PFSK-1 (cell line): ENCODE data around the gene GPATCH8.

Experiments used
- FOXP2 ChIP-seq: optimal IDR thresholded peaks from 2 replicates; pipeline ENCODE3; 2011; ENCODE audit warnings: borderline replicate concordance, control low read depth, inconsistent platforms; ENCODE audit not compliant: insufficient read depth; ENCODE audit errors: extremely low read length, extremely low read depth
- POLR2AphosphoS5 ChIP-seq: IDR thresholded peaks from 2 replicates; pipeline ENCODE4 v1.6.1; 2012; ENCODE audit warnings: low read depth, mild to moderate bottlenecking, control low read depth, low read length, moderate library complexity
- REST ChIP-seq, 2 experiments: IDR thresholded peaks; 2 replicates each; pipeline versions ENCODE4 v1.6.1 to v1.8.0; 2011 to 2012; ENCODE audit warnings: low read depth in 2 of 2, low read length in 2 of 2, control low read depth in 1 of 2, inconsistent platforms in 1 of 2, mild to moderate bottlenecking in 1 of 2, moderate library complexity in 1 of 2; ENCODE audit not compliant: insufficient read depth in 1 of 2
- SIN3A ChIP-seq: IDR thresholded peaks from 2 replicates; pipeline ENCODE4 v1.6.1; 2012; ENCODE audit warnings: mild to moderate bottlenecking, low read length, moderate library complexity, borderline replicate concordance; ENCODE audit not compliant: insufficient read depth
- TAF1 ChIP-seq: IDR thresholded peaks from 2 replicates; pipeline ENCODE4 v1.6.1; 2012; ENCODE audit warnings: low read length, control low read depth, borderline replicate concordance; ENCODE audit not compliant: insufficient read depth

The GPATCH8 gene

DNA sequence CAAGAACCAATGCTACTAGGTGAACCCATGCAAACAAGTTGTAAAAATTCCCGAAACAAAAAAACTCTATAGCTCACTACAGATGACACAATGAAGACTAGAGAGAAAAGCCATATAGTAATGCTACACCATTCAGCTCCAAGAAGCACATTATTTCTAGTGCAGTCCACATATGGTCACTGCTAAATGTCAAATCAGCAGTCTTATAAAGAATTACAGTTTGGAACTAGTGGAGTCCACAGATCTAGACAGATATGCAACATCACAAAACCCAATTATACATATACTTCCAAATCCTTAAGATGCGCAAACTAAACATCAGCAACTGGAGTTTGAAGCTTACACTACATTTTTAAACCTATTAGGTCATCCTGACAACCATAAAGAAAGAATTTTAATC is 33.5 kb downstream of the GPATCH8 start:
- TF ChIP-seq SIN3A (no peak), REST (IDR thresholded peaks at IDR 0.05; ENCODE audit: insufficient read depth in 1 of 2, low read depth in 2 of 2, low read length in 2 of 2) (no peak), POLR2AphosphoS5 (no peak), TAF1 (no peak), FOXP2 (no peak)

DNA sequence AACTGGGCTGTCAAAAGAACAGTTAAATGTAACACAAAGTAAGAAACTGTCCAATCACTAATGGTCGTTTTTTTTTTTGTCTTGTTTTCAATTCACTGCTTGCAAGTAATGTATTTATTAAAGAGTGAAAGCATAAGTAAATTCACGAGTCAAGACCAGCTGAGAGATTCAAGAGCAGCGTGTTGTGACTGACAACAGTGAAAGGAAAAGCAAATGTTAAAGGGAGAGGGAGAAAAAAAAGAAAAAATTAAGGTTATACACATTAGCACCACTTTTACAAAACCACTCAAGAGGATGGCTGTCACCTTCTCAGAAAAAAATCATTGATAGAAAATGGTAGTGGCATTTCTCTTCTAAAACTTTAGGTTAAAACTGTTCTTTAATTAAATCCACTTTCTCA is 36.1 kb downstream of the GPATCH8 start:
- TF ChIP-seq FOXP2 = no peak
- no peak for TF ChIP-seq REST (IDR thresholded peaks at IDR 0.05; ENCODE audit: insufficient read depth in 1 of 2, low read depth in 2 of 2, low read length in 2 of 2)
- no peak for TF ChIP-seq SIN3A
- no peak for TF ChIP-seq TAF1
- no peak for TF ChIP-seq POLR2AphosphoS5

GRCh38 chr17:44466339-44466738 is 36.9 kb downstream of the GPATCH8 start:
- TF ChIP-seq POLR2AphosphoS5 = no peak
- TF ChIP-seq REST (IDR thresholded peaks at IDR 0.05; ENCODE audit: insufficient read depth in 1 of 2, low read depth in 2 of 2, low read length in 2 of 2) = no peak
- TF ChIP-seq SIN3A = no peak
- no peak for TF ChIP-seq FOXP2
- TF ChIP-seq TAF1 = no peak

- TF ChIP-seq FOXP2 = no peak
- no peak for TF ChIP-seq SIN3A
- TF ChIP-seq POLR2AphosphoS5 = no peak
- no peak for TF ChIP-seq REST (IDR thresholded peaks at IDR 0.05; ENCODE audit: insufficient read depth in 1 of 2, low read depth in 2 of 2, low read length in 2 of 2)
- TF ChIP-seq TAF1 = no peak
Observed at GRCh38 chr17:44465897-44466296, 37.3 kb downstream of the GPATCH8 start.

- TF ChIP-seq SIN3A (no peak), POLR2AphosphoS5 (no peak), REST (IDR thresholded peaks at IDR 0.05; ENCODE audit: insufficient read depth in 1 of 2, low read depth in 2 of 2, low read length in 2 of 2) (no peak), FOXP2 (no peak), TAF1 (no peak)
Observed at GRCh38 chr17:44465276-44465675, 37.9 kb downstream of the GPATCH8 start.
